Measurements from ENCODE around the gene TBCCD1.
A peak's percentile ranks its signal among the peaks of the same experiment; 100 is the strongest.

TBCCD1 gene

DNA sequence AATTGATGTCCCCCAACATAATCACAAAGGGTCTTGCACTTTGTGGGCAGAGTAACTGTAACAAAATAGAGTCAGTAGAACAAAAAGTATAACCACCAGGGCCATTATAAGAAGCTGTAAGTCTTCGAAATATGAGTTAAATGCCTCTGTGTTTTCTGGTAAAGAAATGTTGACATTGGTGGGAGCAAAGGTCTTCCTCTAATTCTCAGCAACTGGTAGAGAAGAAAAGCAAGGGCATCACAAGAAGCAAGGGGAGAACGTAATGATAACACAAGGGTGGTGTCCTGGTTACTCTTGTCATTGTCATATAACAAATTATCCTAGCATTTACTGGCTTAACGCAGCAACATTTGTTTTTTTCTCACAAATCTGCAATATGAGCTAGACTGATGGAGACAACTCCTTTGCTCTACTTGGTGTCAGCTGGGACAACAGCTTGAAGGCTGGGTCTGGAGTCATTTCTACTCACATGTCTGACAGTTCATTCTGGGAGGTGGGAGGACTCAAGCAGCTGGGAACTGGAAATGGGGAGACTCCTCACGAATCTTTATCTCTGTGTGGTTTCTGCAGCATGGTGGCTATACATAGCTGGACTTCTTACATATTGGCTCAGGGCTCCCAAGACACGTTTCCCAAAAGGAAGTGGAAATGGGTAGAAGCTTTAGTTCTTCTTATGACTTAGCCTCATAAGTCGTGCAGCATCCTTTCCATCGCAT, 23.6 kb upstream of the TBCCD1 start:
- peaks cover 6% of the 10 kb centered on the region for H3K36me3 ChIP-seq (ENCODE audit: insufficient read depth, low read length)
- H3K9ac ChIP-seq (ENCODE audit: low read length), result no peak overlapping the region
- H3K27me3 ChIP-seq (ENCODE audit: insufficient read depth, low read length), result no peaks in the 10 kb centered on the region
- no peak overlapping the region for H3K4me2 ChIP-seq (ENCODE audit: low read length)
- no peak overlapping the region for H2AFZ ChIP-seq (ENCODE audit: low read length)
- H3K4me3 ChIP-seq (ENCODE audit: low read depth, low read length, poor library complexity, severe bottlenecking), result no peak overlapping the region
- H3K4me1 ChIP-seq (ENCODE audit: insufficient read depth, low read length, severe bottlenecking), result peaks cover 3% of the 10 kb centered on the region
- no peaks in the 10 kb centered on the region for H4K20me1 ChIP-seq (ENCODE audit: insufficient read depth, low read length)
- TF ChIP-seq EZH2 (IDR thresholded peaks at IDR 0.05; ENCODE audit: borderline replicate concordance, low read length), result no peak
- TF ChIP-seq CTCF (IDR thresholded peaks at IDR 0.05; ENCODE audit: low read length), result no peak
- H3K79me2 ChIP-seq (ENCODE audit: insufficient read depth, low read length), result no peaks in the 10 kb centered on the region
- H3K9me3 ChIP-seq (ENCODE audit: low read length), result no peaks in the 10 kb centered on the region
- H3K27ac ChIP-seq (ENCODE audit: low read depth, low read length, poor library complexity, severe bottlenecking), result no peak overlapping the region
- H3F3A ChIP-seq (ENCODE audit: insufficient read depth, low read length), result no peaks in the 10 kb centered on the region
- no peaks in the 10 kb centered on the region for H3K9me2 ChIP-seq (ENCODE audit: low read depth, low read length)

DNA sequence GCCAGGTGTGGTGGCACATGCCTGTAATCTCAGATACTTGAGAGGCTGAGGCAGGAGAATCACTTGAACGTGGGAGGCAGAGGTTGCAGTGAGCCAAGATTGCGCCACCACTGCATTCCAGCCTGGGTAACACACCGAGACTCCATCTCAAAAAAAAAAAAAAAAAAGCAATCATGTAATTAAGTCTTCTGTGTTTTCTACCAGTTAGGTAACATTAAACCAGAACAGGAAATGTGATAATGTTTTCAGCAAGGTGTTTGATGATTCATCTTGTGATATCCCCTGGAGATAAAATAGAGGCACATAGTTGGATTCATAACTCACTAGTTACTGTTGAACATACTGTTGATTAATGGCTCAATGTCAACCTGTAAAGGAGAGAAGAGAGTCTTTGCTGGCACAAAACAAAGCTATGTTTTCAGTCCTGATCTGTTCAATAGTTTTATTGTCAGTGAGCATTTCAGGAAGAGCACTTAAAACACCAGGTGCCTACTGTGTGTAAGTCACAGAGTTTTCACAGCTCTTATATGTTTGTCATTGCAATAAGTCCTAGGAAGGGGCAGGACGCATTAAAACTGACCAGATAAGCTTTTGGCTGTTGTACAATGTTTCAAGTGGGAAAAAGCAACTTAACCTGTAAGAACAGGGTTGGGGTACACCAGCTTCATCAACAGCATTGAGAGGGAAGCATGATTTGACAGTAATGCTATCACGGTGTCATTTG, 22.9 kb upstream of the TBCCD1 start:
- H3K4me2 ChIP-seq (ENCODE audit: low read length), result no peak overlapping the region
- peaks cover 13% of the 10 kb centered on the region for H3K36me3 ChIP-seq (ENCODE audit: insufficient read depth, low read length)
- H3F3A ChIP-seq (ENCODE audit: insufficient read depth, low read length), result no peaks in the 10 kb centered on the region
- H3K27ac ChIP-seq (ENCODE audit: low read depth, low read length, poor library complexity, severe bottlenecking), result no peak overlapping the region
- H3K4me1 ChIP-seq (ENCODE audit: insufficient read depth, low read length, severe bottlenecking), result peaks cover 3% of the 10 kb centered on the region
- no peak overlapping the region for H3K4me3 ChIP-seq (ENCODE audit: low read depth, low read length, poor library complexity, severe bottlenecking)
- no peaks in the 10 kb centered on the region for H3K9me3 ChIP-seq (ENCODE audit: low read length)
- H2AFZ ChIP-seq (ENCODE audit: low read length), result no peak overlapping the region
- H3K9me2 ChIP-seq (ENCODE audit: low read depth, low read length), result no peaks in the 10 kb centered on the region
- no peaks in the 10 kb centered on the region for H3K27me3 ChIP-seq (ENCODE audit: insufficient read depth, low read length)
- no peak for TF ChIP-seq CTCF (IDR thresholded peaks at IDR 0.05; ENCODE audit: low read length)
- TF ChIP-seq EZH2 (IDR thresholded peaks at IDR 0.05; ENCODE audit: borderline replicate concordance, low read length), result no peak
- no peaks in the 10 kb centered on the region for H3K79me2 ChIP-seq (ENCODE audit: insufficient read depth, low read length)
- H3K9ac ChIP-seq (ENCODE audit: low read length), result no peak overlapping the region
- no peaks in the 10 kb centered on the region for H4K20me1 ChIP-seq (ENCODE audit: insufficient read depth, low read length)

- Histone ChIP-seq H3F3A (ENCODE audit: insufficient read depth, low read length) (no peaks in the 10 kb centered on the region), H4K20me1 (ENCODE audit: insufficient read depth, low read length) (no peaks in the 10 kb centered on the region), H3K4me2 (ENCODE audit: low read length) (no peak overlapping the region), H3K79me2 (ENCODE audit: insufficient read depth, low read length) (no peaks in the 10 kb centered on the region), H3K4me1 (ENCODE audit: insufficient read depth, low read length, severe bottlenecking) (no peaks in the 10 kb centered on the region), H3K27ac (ENCODE audit: low read depth, low read length, poor library complexity, severe bottlenecking) (no peak overlapping the region), H2AFZ (ENCODE audit: low read length) (no peak overlapping the region), H3K4me3 (ENCODE audit: low read depth, low read length, poor library complexity, severe bottlenecking) (no peak overlapping the region), H3K9me3 (ENCODE audit: low read length) (no peaks in the 10 kb centered on the region), H3K27me3 (ENCODE audit: insufficient read depth, low read length) (no peaks in the 10 kb centered on the region), H3K36me3 (ENCODE audit: insufficient read depth, low read length) (peaks cover 22% of the 10 kb centered on the region), H3K9me2 (ENCODE audit: low read depth, low read length) (no peaks in the 10 kb centered on the region), H3K9ac (ENCODE audit: low read length) (no peak overlapping the region)
- TF ChIP-seq EZH2 (IDR thresholded peaks at IDR 0.05; ENCODE audit: borderline replicate concordance, low read length), result no peak
- TF ChIP-seq CTCF (IDR thresholded peaks at IDR 0.05; ENCODE audit: low read length), result peak; percentile 78
These were observed 22.0 kb upstream of the TBCCD1 start for GRCh38 chr3:186589121-186589520.

Data from OCI-LY1 (cell line).